PC-3 (cell line): ENCODE results near the gene ATP10B. TPM values are rescaled to one million over a fixed set of nuclear protein-coding genes. Genes with fewer than 3 reads are reported as not detected.

ENCODE experiments used
- ATAC-seq: fragments of 200-7000 bp; cut with Tn5 transposase; 2 replicates; pipeline ENCODE4 v1.9.1; 2020; ENCODE audit warnings: mild to moderate bottlenecking, moderate library complexity
- BruUV-seq: library from RNA; stranded (reverse); fragments of 400-500 nt; replicated peaks from 2 replicates; lab custom pipeline; 2021; lab: Mats Ljungman, UMichigan
- CTCF ChIA-PET: fragments of 300-600 bp; sonication (Branson Sonifier 250); formaldehyde crosslinking; loops from one replicate; lab custom pipeline; 2022; ENCODE audit warnings: antibody characterized with exemption; lab: Charles Lee
- POLR2A ChIA-PET: fragments of 300-600 bp; sonication (Branson Sonifier 250); formaldehyde crosslinking; loops from one replicate; lab custom pipeline; 2022; ENCODE audit warnings: antibody characterized with exemption; ENCODE audit not compliant: unreplicated experiment; lab: Charles Lee
- DNase-seq: peaks from one replicate; pipeline ENCODE4 v3.0.0-alpha.2; 2015
- H2AFZ ChIP-seq: fragments of 300-600 bp; sonication (generic); 2 replicates; pipeline ENCODE4 v1.6.0; 2016; ENCODE audit warnings: antibody characterized with exemption, low read length
- H3F3A ChIP-seq: fragments of 300-600 bp; sonication (generic); one replicate; pipeline ENCODE4 v1.6.0; 2017; ENCODE audit warnings: antibody characterized with exemption, low read length, control low read depth, mild to moderate bottlenecking; ENCODE audit not compliant: unreplicated experiment
- H3K27ac ChIP-seq: fragments of 300-600 bp; sonication (generic); 2 replicates; pipeline ENCODE4 v1.5.1; 2016; ENCODE audit warnings: mild to moderate bottlenecking, low read length
- H3K27me3 ChIP-seq: fragments of 300-600 bp; sonication (generic); 2 replicates; pipeline ENCODE4 v1.6.1; 2016; ENCODE audit warnings: low read length, mixed read lengths
- H3K36me3 ChIP-seq: fragments of 300-600 bp; sonication (generic); 2 replicates; pipeline ENCODE4 v1.6.1; 2016; ENCODE audit warnings: low read depth, mixed run types, low read length, mixed read lengths
- H3K4me1 ChIP-seq: fragments of 300-600 bp; sonication (generic); 2 replicates; pipeline ENCODE4 v1.5.1; 2016; ENCODE audit warnings: low read length; ENCODE audit not compliant: insufficient read depth
- H3K4me2 ChIP-seq: fragments of 300-600 bp; sonication (generic); 2 replicates; pipeline ENCODE4 v1.6.0; 2016; ENCODE audit warnings: low read length
- H3K4me3 ChIP-seq: fragments of 300-600 bp; sonication (generic); 2 replicates; pipeline ENCODE4 v1.5.1; 2016; ENCODE audit warnings: mild to moderate bottlenecking, low read length, mixed read lengths
- H3K79me2 ChIP-seq: fragments of 300-600 bp; sonication (generic); 2 replicates; pipeline ENCODE4 v1.6.1; 2017; ENCODE audit warnings: low read length, mixed read lengths
- H3K9ac ChIP-seq: fragments of 300-600 bp; sonication (generic); 2 replicates; pipeline ENCODE4 v1.6.0; 2016; ENCODE audit warnings: mild to moderate bottlenecking, low read length
- H3K9me2 ChIP-seq: fragments of 300-600 bp; sonication (generic); replicated peaks from 2 replicates; pipeline ENCODE4 v1.6.1; 2016; ENCODE audit warnings: mixed run types, low read length, mixed read lengths
- H3K9me3 ChIP-seq: fragments of 300-600 bp; sonication (generic); 2 replicates; pipeline ENCODE4 v1.6.1; 2016; ENCODE audit warnings: low read length, mixed read lengths
- H4K20me1 ChIP-seq: fragments of 300-600 bp; sonication (generic); 2 replicates; pipeline ENCODE4 v1.6.1; 2016; ENCODE audit warnings: low read length, mixed read lengths
- CTCF ChIP-seq: fragments of 300-600 bp; sonication (generic); conservative IDR thresholded peaks from 2 replicates; pipeline ENCODE4 v1.5.1; 2017; ENCODE audit warnings: antibody characterized with exemption, low read depth, mild to moderate bottlenecking, low read length
- EZH2 ChIP-seq: fragments of 300-600 bp; sonication (generic); IDR thresholded peaks from one replicate; pipeline ENCODE4 v1.6.1; 2017; ENCODE audit warnings: antibody characterized with exemption, mild to moderate bottlenecking, low read length; ENCODE audit not compliant: unreplicated experiment
- EZH2phosphoT487 ChIP-seq: fragments of 300-600 bp; sonication (generic); IDR thresholded peaks from 2 replicates; pipeline ENCODE4 v1.6.1; 2018; ENCODE audit warnings: mild to moderate bottlenecking, antibody characterized with exemption, low read length, borderline replicate concordance
- intact Hi-C: fragments of 100-400 bp; cut with micrococcal nuclease; formaldehyde crosslinking; loops from 2 replicates; pipeline ENCODE4 v1.9.0; 2023
- total RNA-seq: library from RNA; depleted of rRNA; stranded (reverse); fragments of >200 nt; gene quantifications from 2 replicates; pipeline ENCODE4 v1.2.3, GENCODE V29; 2014

ATP10B gene
- total RNA-seq, 1 experiment from 2014 or later = not detected

GRCh38 chr5:160749026-160749425 lies 103.0 kb downstream of the ATP10B start:
- Histone ChIP-seq H3K36me3 (no peaks in the 10 kb centered on the region), H3F3A (no peaks in the 10 kb centered on the region), H3K9me3 (no peaks in the 10 kb centered on the region), H3K27ac (no peak overlapping the region), H3K9ac (no peak overlapping the region), H3K4me1 (no peaks in the 10 kb centered on the region), H2AFZ (no peak overlapping the region), H3K27me3 (no peaks in the 10 kb centered on the region), H3K4me2 (no peak overlapping the region), H3K9me2 (no peaks in the 10 kb centered on the region), H3K4me3 (no peak overlapping the region), H4K20me1 (no peaks in the 10 kb centered on the region), H3K79me2 (no peaks in the 10 kb centered on the region)
- POLR2A ChIA-PET = no interaction called here
- CTCF ChIA-PET = no interaction called here
- DNase-seq (no peak), ATAC-seq (no peak)
- TF ChIP-seq CTCF (no peak), EZH2 (no peak), EZH2phosphoT487 (no peak)
- intact Hi-C loops = no loop called here
- BruUV-seq = no TSS peak

GRCh38 chr5:160747987-160748386 lies 104.0 kb downstream of the ATP10B start:
- CTCF ChIA-PET = no interaction called here
- no peaks in the 10 kb centered on the region for H4K20me1 ChIP-seq
- no peak overlapping the region for H3K27ac ChIP-seq
- intact Hi-C loops = no loop called here
- H3K36me3 ChIP-seq = no peaks in the 10 kb centered on the region
- ATAC-seq (no peak), DNase-seq (no peak)
- H3K4me3 ChIP-seq = no peak overlapping the region
- H3F3A ChIP-seq = no peaks in the 10 kb centered on the region
- TF ChIP-seq EZH2phosphoT487 (no peak), EZH2 (no peak), CTCF (no peak)
- no peaks in the 10 kb centered on the region for H3K9me3 ChIP-seq
- no peaks in the 10 kb centered on the region for H3K4me1 ChIP-seq
- no peak overlapping the region for H2AFZ ChIP-seq
- POLR2A ChIA-PET = no interaction called here
- H3K9me2 ChIP-seq = no peaks in the 10 kb centered on the region
- no peaks in the 10 kb centered on the region for H3K27me3 ChIP-seq
- BruUV-seq = no TSS peak
- H3K9ac ChIP-seq = no peak overlapping the region
- H3K4me2 ChIP-seq = no peak overlapping the region
- H3K79me2 ChIP-seq = no peaks in the 10 kb centered on the region

DNA sequence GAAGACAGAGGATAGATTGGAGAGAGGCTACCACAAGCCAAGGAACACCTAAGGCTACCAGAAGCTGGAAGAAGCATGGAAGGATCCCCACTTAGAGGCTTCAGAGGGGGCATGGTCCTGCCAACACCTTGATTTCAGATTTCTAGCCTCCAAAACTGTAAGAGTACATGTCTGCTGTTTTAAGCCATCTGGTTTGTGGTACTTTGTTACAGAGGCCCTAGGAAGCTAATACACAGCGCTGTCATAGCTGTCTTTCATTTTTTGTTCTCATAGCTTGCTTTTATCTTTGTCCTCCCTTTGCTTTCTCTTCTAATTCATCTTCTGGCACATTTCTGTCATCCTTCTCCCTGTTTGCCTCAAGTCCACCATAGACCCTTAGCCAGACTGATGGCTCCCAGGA lies 104.5 kb downstream of the ATP10B start:
- intact Hi-C loops = no loop called here
- Histone ChIP-seq H3K4me2 (no peak overlapping the region), H3K27ac (no peak overlapping the region), H3K27me3 (no peaks in the 10 kb centered on the region), H3K4me3 (no peak overlapping the region), H3K9me3 (no peaks in the 10 kb centered on the region), H3K9me2 (no peaks in the 10 kb centered on the region), H3K79me2 (no peaks in the 10 kb centered on the region), H3K4me1 (no peaks in the 10 kb centered on the region), H3K9ac (no peak overlapping the region), H2AFZ (no peak overlapping the region), H3F3A (no peaks in the 10 kb centered on the region), H3K36me3 (no peaks in the 10 kb centered on the region), H4K20me1 (no peaks in the 10 kb centered on the region)
- CTCF ChIA-PET = no interaction called here
- no peak for ATAC-seq
- no peak for TF ChIP-seq EZH2
- TF ChIP-seq CTCF = no peak
- TF ChIP-seq EZH2phosphoT487 = no peak
- no peak for DNase-seq
- POLR2A ChIA-PET = no interaction called here
- BruUV-seq = no TSS peak
